22Rv1 (cell line): Measurements from ENCODE around the gene NAV2.

ENCODE experiments used
- CTCF ChIP-seq: fragments of 450-650 bp; IDR thresholded peaks from 2 replicates; pipeline ENCODE4 v1.5.1; 2017; ENCODE audit warnings: mild to moderate bottlenecking
- ZFX ChIP-seq: fragments of 450-650 bp; IDR thresholded peaks from 2 replicates; pipeline ENCODE4 v1.6.1; 2017; ENCODE audit warnings: antibody characterized with exemption, borderline replicate concordance

- TF ChIP-seq CTCF: no peak
- TF ChIP-seq ZFX: no peak
Measured at GRCh38 chr11:19722702-19723101, 10.1 kb downstream of the NAV2 start.
